GM21786 (cell line): ENCODE data around the gene ZCCHC2.

ENCODE experiments used
- ATAC-seq: cut with Tn5 transposase; IDR thresholded peaks from one replicate; pipeline ENCODE4 v1.9.1; 2021; ENCODE audit not compliant: unreplicated experiment

Gene ZCCHC2

DNA sequence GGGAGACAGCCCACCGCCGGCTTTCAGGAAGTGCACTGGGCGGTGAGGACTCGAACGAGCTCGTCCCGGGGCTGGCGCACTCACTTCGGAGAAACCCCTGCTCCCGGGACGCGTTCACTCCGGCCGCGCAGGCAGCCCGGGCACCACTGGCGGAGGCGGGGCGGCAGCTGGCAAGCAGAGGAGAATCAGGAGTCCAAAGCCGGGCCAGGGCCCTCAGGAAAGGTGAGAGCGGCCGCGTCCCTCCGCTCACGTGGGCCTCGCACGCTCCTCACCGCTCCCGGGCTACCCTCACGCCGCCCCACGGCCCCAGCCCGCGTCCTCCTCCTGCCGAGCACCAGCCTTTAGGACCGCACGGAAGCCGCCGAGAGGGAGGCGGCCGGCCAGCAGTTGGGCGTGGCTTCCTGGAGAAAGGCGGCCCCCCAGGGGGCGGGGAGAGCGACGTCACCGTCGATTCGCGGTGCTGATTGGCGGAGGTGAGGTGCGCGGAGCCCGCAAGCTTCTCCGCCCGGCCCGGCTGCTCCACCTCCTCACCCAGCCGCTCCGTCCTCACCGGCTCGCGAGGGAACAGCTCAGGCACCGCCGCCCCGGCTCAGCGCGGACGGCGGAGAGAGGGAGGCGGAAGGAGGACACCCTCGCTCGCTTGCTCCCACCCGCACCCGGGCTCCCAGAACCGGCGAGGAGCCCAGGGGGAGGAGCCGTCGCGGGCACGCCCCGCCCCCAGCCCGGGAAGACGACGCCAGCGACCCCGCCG is at the start of gene ZCCHC2:
Gene ZCCHC2 (plus strand): TSS at position 522 of the 751 bp plus-strand sequence. CDS start 400 bp downstream, outside the sequence.
- peak; percentile 62 for ATAC-seq

DNA sequence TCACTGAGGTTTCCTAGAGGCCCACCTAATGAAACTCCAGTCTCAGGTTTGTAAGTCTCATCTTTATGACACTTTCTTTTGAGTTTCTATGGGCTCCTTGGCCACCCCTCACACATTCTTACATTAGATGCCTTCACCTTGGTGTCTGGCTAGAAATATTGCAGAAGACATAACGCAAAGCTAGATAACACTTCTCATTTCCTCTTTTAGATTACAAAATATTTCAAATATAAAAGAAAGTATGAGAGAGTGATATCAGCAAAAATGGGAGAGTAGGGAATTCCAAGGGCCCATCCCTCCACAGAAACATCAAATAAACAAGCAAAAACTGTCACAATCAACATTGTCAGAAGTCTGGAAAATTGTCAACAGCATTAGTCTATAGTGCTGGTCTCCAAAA is 43.3 kb upstream of the ZCCHC2 start:
- no peak for ATAC-seq

DNA sequence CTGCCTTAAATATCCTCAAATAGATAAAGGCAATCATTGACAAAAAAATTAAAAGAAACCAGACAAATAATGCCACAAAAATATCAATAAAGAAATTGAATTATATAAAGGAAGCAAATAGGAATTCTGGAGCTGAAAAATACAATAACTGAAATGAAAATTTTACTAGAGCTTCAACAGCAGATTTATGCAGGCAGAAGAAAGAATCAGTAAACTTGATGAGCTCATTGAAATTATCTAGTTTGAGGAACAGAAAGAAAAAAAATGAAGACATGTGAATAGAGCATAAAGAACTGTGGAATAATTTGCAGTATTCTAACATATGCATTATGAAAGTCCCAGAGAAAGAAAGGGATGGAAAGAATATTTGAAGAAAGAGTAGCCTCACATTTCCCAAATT is 41.9 kb upstream of the ZCCHC2 start:
- no peak for ATAC-seq

DNA sequence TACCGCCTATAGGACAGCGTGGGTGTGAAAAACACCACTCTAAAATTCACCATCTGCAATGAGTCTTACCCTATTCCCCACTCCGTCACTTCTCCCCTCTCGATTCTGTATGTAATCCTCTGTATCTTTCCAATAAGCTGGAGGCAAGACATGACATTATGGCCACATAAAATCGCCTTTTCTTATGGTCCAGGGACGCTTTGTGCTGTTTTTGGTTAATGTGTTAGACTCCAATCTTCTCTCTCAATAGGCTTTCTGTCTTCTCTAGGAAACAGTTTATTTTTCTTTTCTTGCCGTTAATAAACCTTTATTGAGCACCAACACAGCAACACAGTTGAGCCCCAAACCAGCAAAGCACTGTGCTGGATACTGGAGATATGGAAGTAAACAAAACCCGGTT is 37.9 kb upstream of the ZCCHC2 start:
- no peak for ATAC-seq

DNA sequence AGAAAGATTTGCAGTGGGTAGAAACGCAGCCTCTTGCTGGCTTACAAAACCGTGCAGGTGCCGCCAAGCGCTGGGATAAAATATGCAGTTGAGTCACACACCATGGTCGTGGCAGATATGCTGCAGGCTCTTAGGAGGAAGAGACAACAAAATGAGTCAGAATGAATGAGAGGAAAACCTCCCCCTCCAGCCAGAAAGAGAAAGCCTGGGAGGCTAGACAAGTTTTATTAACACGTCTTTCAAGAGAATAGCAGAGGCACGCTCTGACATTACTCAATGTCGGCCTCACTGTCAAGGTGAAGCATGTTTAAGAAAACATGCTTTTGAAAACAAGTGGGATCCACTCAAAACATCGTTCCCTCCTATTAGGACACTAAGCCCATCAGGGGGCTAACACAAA is 37.1 kb upstream of the ZCCHC2 start:
- ATAC-seq, result no peak

DNA sequence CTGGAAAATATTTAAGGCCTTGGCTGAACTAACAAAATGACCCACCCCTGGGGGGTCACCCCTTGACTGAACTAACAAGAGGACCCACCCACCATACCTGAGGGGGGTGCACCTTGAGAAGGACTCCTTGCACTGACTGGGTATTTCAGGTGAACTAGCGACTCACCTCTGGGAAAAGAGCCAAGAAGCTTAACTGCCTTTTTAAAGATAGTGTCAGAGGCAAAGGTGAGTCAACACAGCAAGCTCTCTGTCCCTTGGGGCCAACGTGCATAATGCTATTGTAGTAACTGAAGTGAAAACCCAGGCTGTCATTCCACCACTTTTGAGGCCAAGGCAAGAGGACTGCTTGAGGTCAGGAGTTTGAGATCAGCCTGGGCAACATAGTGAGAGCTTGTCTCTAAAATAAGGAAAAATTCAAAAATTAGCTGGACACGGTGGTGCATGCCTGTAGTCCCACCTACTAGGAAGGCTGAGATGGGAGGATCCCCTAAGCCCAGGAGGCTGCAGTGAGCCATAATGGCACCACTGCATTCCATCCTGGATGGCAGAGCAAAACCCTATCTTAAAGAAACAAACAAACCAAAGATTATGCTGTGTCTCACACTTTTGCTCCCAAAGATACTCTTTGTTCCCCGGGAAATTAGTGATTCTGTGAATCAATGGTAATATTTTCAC is 36.4 kb upstream of the ZCCHC2 start:
- peak; percentile 47 for ATAC-seq

DNA sequence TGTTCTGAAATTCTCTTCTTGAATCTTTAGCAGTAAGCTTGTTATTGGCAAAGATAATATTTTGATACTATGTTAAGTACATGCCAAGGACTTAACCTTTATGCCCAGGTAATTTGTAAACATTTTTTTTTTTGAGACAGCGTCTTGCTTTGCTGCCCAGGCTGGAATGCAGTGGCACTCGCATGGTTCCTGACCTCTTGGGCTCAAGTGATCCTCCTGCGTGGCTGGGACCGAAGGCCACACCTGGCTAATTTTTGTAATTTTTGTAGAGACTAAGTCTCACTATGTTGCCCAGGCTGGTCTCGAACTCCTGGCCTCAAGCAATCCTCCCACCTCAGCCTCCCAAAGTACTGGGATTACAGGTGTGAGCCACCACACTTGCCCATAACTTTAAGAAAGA is 35.7 kb upstream of the ZCCHC2 start:
- ATAC-seq, result no peak

DNA sequence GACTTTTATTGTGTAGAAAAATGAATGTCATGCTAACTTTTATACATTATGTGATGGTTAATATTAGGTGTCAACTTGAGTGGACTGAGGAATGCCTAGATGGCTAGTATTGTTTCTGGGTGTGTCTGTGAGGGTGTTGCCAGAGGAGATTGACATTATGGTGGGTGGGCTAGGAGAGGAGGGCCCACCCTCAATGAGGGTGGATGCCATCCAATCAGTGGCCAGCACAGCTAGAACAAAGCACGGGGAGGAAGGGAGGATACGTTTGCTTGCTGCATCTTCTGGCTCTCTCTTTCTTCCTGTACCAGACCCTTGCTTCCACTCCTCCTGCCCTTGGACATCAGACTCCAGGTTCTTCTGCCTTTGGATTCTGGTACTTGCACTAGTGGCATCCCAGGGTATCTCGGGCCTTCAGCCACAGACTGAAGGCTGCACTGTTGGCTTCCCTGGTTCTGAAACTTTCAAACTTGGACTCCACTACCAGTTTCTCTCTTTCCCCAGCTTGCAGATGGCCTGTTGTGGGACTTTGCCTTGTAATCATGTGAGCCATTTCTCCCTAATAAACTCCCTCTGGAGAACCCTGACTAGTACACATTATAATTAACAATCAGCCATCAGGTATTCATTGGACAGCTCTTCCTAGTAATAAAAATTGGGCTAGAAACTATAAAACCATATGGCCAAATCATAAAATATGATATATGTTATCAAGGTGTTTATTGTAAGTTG is 31.7 kb upstream of the ZCCHC2 start:
- no peak for ATAC-seq

DNA sequence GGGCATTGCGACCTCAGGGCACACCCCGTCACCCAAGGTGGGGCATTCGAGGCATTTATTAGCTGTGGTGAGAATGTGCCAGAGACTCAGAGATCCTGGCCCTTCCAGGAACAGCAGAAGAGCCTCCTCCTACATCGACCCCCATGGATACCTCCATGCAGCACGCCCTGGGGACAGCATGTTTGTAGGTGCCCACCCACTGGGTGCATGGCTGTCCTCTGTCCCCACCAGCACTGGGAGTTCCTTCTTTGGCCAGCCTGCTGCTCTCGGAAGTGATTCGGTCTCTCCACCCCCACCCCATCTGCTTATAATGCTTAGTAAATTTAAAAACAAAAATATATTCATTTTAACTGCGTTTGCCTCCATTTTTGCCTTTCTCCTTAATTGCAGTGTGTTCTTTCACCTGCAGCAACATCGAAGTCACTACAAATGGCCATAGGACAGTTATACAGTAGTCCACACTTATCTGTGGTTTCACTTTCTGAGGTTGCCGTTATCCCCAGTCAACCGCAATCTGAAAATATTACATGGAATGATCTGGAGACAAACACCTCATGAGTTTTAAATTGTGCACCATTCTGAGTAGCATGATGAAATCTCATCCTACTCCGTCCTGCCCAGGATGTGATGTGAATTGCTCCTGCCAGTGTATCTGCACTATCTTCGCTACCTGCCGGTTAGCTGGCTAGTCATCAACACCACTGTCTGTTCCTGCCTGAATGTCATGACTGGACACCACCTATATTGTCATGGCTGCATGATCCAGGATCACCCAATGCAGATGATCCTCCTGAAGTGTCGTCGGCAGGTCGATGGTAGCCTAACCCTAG is 29.6 kb upstream of the ZCCHC2 start:
- no peak for ATAC-seq

DNA sequence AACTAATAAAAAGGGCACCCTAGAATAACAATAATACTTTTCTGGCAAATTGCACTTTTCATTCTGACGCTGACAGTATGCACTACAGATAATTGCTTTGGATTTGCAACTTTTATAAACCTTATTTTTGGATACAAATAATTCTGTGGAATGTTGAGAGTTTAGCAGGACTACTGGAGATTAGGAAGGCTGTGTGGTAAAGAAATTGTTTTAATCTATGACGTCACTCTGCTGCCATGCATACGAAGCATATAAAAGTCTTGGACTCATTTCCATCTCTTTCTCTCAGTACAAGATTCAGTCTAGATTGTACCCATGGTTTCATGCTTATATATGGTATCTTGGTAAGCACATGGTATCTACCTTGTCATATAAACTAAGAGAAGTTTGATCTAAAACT is 28.1 kb upstream of the ZCCHC2 start:
- ATAC-seq, result no peak

DNA sequence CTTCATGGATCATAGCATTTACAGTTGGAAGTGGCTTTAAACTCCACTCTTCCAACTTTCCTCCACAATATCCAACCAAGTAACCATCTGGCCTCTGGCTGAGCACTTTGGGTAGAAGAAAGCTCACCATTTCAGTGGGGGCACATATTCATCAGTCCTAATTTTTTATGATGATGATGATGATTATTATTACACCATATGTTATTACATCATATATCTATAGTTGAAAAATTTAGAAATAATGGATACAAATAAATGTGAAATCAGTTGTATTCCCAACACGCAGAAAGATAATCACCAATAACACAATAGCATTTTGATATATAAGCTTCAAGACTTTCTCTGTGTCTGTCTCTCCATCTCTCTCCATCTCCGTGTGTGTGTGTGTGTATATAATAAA is 26.6 kb upstream of the ZCCHC2 start:
- no peak for ATAC-seq

DNA sequence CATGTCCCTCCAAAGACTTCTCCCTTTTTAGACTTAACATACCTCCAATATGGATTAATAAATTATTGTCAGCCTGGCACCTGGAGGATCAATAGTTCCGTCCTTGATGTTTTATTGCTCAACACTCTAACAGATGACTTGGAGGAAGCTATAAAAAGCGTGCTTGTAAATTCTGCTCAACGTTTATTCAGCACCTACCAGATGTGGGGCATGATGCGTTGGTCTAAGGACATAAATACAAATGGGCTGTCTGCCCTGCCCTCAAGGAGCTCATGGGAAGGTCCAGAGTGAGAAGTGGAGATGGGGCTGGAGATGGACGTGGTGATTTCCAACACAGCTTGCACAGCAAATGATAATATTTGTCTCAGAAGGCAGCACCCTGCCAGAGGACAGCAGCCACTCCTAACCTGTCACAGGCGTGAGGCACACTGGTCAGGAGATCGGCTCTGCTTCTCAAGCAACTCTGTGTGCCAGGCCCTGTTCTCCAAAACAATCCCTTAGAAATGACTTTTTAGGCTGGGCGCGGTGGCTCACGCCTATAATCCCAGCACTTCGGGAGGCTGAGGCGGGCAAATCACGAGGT is 25.5 kb upstream of the ZCCHC2 start:
- no peak for ATAC-seq

DNA sequence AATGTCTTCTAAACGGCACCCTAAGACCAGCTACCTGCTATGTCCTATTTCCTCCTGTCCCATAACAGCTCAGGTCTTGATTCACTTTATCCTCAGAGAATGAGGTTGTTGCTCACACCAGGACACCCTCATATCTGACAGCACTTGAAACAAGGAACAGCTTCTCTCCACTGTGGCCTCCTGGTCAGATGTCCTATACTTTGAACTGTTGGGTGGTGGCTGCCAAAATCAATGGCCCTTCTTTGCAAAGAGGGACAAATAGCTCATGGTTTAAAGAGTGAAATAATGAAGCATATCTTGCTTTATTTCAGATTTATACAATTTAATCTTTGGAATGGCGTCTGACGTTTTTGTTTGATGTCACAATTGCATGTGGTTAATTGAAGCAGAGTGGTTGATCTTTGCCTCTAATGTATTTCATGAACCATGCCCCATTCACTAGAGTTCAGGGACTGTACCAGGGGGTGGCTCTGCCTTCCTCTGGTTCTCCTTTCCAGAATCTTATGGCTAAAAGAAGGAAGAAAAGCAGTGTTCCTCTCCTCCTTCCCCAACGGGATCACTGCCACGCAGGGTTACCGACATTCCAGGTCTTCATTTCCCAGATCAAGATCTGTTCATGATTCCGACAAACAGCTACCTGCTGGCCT is 24.1 kb upstream of the ZCCHC2 start:
- ATAC-seq, result no peak

DNA sequence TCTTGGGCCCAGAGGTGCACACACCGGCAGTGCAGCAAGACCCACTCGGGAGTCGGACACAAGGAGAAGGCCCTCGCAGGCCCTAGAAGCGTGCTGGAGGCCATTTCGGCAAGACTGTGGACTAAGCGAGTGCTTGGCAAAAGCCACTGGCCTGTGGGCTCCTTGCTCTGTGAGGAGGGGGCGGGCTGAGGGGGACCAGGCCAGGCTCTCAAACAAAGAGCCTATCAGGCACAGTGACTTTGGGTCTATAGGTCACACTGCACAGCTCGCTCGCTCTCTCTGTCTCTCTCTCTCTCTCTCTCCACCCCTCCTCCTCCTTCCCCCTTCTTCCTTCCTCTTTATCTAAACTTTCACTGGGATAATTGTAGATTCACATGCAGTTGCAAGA is 23.6 kb upstream of the ZCCHC2 start:
- no peak for ATAC-seq

DNA sequence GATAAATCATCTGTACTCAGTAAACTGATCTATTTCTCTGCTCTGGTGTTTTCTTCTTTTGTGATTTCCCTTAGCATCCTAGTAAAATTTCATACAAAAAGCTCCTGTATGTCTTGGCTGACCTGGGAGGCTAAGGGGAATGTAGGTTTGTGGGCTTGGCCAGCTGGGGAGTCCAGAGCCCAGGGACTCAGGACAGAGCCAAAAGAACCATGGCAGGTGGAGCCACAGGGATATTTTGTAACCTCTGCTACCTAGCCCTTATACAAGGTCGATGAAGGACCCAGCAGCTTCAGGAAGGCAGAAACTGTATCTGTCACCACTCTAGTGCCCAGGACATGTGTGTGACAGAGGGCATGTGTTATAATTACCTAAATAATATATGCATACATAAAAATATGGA is 22.7 kb upstream of the ZCCHC2 start:
- ATAC-seq, result no peak

DNA sequence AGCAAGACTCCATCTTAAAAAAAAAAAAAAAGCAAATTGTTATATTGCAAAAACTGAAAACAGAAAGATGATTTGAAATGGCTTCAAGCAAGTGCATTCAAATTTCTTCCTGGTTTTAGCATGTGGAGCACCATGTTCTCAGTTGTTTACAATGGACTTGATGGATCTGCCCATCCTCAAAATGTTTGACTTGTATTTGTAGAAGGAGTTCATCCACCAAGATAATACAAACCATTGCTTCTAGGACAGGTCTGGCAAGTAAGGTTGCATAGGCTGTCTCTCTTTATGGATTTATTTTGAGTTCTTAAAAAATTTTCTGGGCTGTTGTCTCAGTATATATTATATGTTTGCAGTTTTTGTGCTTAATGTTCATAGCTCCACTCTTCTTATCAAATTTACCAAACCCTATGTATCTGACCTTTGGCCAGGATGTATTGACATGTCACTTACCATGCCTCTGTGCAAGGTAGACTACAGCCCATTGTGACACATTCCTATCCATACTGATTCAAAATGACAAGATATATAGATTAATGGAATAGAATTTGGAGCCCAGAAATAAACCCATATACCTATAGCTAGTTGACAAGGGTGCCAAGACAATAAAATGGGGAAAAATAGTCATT is 21.7 kb upstream of the ZCCHC2 start:
- no peak for ATAC-seq

DNA sequence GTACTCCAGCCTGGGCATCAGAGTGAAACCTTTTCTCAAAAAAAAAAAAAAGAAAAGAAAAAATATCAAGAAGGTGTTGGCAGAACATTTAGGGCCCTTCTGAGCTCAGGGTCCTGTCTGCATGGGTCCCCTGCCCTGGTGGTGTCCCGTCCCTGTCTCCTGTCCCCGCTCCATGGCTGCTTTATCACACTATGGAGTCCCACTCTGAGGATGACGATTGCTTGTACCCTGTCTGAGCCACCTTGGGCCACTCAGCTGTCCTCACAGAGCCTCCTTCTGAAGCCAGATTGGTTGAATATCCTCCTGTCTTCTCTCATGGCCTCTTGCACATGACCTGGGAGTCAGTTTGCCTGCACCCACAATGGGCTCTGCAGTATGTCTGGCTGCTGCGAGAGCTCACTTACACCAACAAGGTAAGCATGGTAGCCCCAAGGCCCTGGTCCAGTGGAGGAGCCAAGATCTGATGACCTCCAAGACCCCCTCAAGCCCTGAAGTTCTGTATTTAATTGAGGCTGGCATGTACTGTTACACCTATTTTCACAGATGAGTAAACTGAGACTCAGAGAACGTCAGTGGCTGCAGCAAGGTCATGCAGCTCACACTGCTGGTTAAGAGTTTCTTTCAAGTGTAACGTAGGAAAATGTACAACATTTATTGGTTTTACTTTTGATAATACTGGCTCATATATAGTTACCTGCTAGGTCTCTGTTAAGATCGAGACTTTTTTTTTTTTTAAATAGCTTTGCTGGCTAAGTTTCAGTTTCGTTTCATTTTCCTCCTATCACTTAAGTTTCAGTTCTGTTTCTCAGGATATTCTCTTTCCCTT is 16.9 kb upstream of the ZCCHC2 start:
- ATAC-seq, result peak; percentile 91

DNA sequence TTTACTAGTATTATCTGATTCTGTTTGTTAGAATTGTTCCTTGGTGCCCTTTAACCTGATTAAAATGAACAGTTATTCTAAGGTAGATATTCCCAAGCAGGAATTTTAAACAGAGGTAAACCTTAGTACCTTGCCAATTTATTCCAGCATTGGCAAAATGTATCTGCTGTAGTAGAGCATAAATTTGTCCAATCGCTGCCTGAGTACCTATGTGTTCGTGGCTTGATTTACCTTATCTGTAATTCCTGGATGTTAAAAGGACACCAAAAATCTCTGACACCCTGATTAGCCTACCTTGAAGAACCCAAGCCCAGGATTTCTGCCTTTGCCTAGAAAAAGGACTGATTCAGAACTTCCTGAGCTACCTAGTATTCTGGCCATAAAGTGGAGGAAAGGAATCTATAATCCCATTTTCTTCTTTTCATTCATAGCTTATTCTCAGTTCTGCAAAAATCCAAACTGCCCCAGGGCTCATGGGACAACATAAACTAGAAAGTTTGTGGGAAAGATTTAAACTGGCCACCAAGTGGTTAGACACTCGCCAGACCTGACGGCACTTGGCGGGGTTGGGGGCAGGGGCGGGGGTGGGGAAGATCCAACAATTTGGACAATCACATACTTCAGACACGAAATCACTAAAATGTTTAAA is 16.2 kb upstream of the ZCCHC2 start:
- ATAC-seq, result no peak

DNA sequence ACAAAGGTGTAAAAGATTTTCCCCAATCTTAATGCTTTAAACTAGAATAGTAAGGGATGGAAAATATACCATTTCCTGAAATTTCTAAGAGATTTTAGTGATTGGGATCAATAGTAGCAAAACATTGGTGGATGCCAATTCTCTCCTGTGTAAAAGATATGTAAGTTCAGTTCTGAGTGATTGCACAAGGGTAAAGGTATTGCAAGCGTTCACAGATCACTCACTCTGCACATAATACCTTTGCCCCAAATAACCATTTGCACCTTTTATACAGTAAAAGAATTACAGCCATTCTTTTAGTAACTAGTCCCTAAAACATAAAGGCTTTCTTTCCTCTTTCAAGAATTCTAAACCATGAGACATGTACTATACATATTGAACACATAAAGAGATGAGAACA is 13.0 kb upstream of the ZCCHC2 start:
- ATAC-seq, result no peak
